GM12878 (cell line): Measurements from ENCODE around the gene MAN2A1. TPM values are rescaled to one million over a fixed set of nuclear protein-coding genes. Genes with fewer than 3 reads are reported as not detected.

Source experiments
- ATAC-seq: fragments of 200-7000 bp; cut with Tn5 transposase; 3 replicates; pipeline ENCODE4 v1.9.1; 2020; ENCODE audit warnings: mild to moderate bottlenecking, moderate library complexity
- BruUV-seq: library from RNA; stranded (reverse); fragments of 400-500 nt; replicated peaks from 2 replicates; lab custom pipeline; 2021; lab: Mats Ljungman, UMichigan
- CTCF ChIA-PET: fragments of 300-600 bp; sonication (Branson Sonifier 250); formaldehyde crosslinking; extraction: SDS; loops from one replicate; lab custom pipeline; 2021; ENCODE audit warnings: inconsistent platforms; lab: Yijun Ruan, JAX
- POLR2A ChIA-PET: fragments of 350-600 bp; formaldehyde crosslinking; extraction: SDS; loops from one replicate; lab custom pipeline; 2021; ENCODE audit warnings: inconsistent platforms; lab: Charles Lee
- RAD21 ChIA-PET: fragments of 300-600 bp; sonication (Branson Sonifier 250); formaldehyde crosslinking; loops from one replicate; lab custom pipeline; 2023; ENCODE audit warnings: antibody characterized with exemption; ENCODE audit not compliant: unreplicated experiment; lab: Charles Lee
- SMC1A ChIA-PET: fragments of 300-600 bp; sonication (Branson Sonifier 250); formaldehyde crosslinking; loops from one replicate; lab custom pipeline; 2023; ENCODE audit not compliant: unreplicated experiment, uncharacterized antibody; lab: Charles Lee
- DNase-seq: peaks from one replicate; pipeline ENCODE4 v3.0.0-alpha.2; 2011; ENCODE audit warnings: low read depth, low spot score
- FAIRE-seq: peaks from 3 replicates; lab custom pipeline; 2011; peaks lifted over from hg19 to GRCh38; lab: Jason Lieb, UNC
- H2AFZ ChIP-seq: 2 replicates; pipeline ENCODE4 v1.6.0; 2011; ENCODE audit warnings: low read depth, low read length, control low read depth; ENCODE audit not compliant: control insufficient read depth
- H3K27ac ChIP-seq: 2 replicates; pipeline ENCODE4 v1.5.1; 2011; ENCODE audit warnings: control low read depth; ENCODE audit not compliant: control insufficient read depth, insufficient read depth
- H3K27me3 ChIP-seq, 2 experiments: replicated peaks in 1 of 2; 2 replicates each; pipeline versions ENCODE4 v1.6.0 to v1.6.1; 2011; ENCODE audit warnings: low read length in 1 of 2; ENCODE audit not compliant: control insufficient read depth in 2 of 2, insufficient read depth in 2 of 2
- H3K36me3 ChIP-seq, 2 experiments: 2 replicates each; pipeline ENCODE4 v1.5.1; 2011; ENCODE audit warnings: low read length in 1 of 2; ENCODE audit not compliant: control insufficient read depth in 2 of 2, insufficient read depth in 2 of 2
- H3K4me1 ChIP-seq: 2 replicates; pipeline ENCODE4 v1.6.1; 2011; ENCODE audit warnings: mild to moderate bottlenecking, low read length, moderate library complexity, mixed read lengths; ENCODE audit not compliant: control insufficient read depth, insufficient read depth
- H3K4me2 ChIP-seq: 2 replicates; pipeline ENCODE4 v1.6.0; 2011; ENCODE audit warnings: control low read depth; ENCODE audit not compliant: control insufficient read depth, insufficient read depth
- H3K4me3 ChIP-seq: fragments of 200-600 bp; sonication (generic); 2 replicates; pipeline ENCODE4 v1.5.1; 2016
- H3K79me2 ChIP-seq: 2 replicates; pipeline ENCODE4 v1.6.0; 2011; ENCODE audit warnings: low read length; ENCODE audit not compliant: control insufficient read depth, insufficient read depth
- H3K9ac ChIP-seq: 2 replicates; pipeline ENCODE4 v1.8.0; 2011; ENCODE audit warnings: low read length, control low read depth, mixed read lengths; ENCODE audit not compliant: control insufficient read depth, insufficient read depth
- H3K9me3 ChIP-seq: replicated peaks from 3 replicates; pipeline ENCODE4 v1.5.1; 2011; ENCODE audit warnings: mild to moderate bottlenecking, low read length; ENCODE audit not compliant: control insufficient read depth, insufficient read depth
- H4K20me1 ChIP-seq: 2 replicates; pipeline ENCODE4 v1.6.0; 2011; ENCODE audit not compliant: control insufficient read depth, insufficient read depth
- ATF7 ChIP-seq: fragments of 450-650 bp; IDR thresholded peaks from 2 replicates; pipeline ENCODE4 v1.6.1; 2016; ENCODE audit warnings: low read depth, mild to moderate bottlenecking
- ETV6 ChIP-seq, 2 experiments: fragments of 450-650 bp in 1 of 2; IDR thresholded peaks in 1 of 2; conservative IDR thresholded peaks in 1 of 2; 2 replicates each; pipeline ENCODE4 v1.6.1; 2014; ENCODE audit warnings: antibody characterized with exemption in 1 of 2, borderline replicate concordance in 1 of 2, low read depth in 1 of 2, mild to moderate bottlenecking in 1 of 2, moderate library complexity in 1 of 2
- IKZF2 ChIP-seq, 2 experiments: fragments of 450-650 bp; IDR thresholded peaks; 2 replicates each; pipeline ENCODE4 v1.6.1; 2017; ENCODE audit warnings: mild to moderate bottlenecking in 2 of 2, moderate library complexity in 2 of 2
- MXI1 ChIP-seq: fragments of 150-350 bp; IDR thresholded peaks from 2 replicates; pipeline ENCODE4 v1.6.1; 2011; ENCODE audit warnings: low read depth, mild to moderate bottlenecking, inconsistent platforms, low read length, improper control_type of control experiment
- NR2C2 ChIP-seq: IDR thresholded peaks from 2 replicates; pipeline ENCODE4 v1.6.1; 2011; ENCODE audit warnings: borderline replicate concordance, low read depth; ENCODE audit not compliant: control insufficient read depth, insufficient read length
- TAF1 ChIP-seq: IDR thresholded peaks from 2 replicates; pipeline ENCODE4 v1.6.1; 2011; ENCODE audit warnings: mild to moderate bottlenecking, low read depth, low read length, borderline replicate concordance
- ZNF384 ChIP-seq: IDR thresholded peaks from 2 replicates; pipeline ENCODE4 v1.6.1; 2012; ENCODE audit warnings: low read depth, mild to moderate bottlenecking, low read length, improper control_type of control experiment, borderline replicate concordance
- WGBS: methylation state at CpG from one replicate; pipeline ENCODE4 v1.1.6; 2016; ENCODE audit warnings: low lambda C conversion rate; ENCODE audit not compliant: insufficient replicate concordance, insufficient coverage; ENCODE audit errors: missing lambda C conversion rate; 5-methylcytosine and 5-hydroxymethylcytosine counted together
- in situ Hi-C: fragments of 300-500 bp; cut with MboI; formaldehyde crosslinking; loops from 9 replicates; pipeline ENCODE4 v1.14.3; 2018; ENCODE audit warnings: mixed read lengths
- intact Hi-C: fragments of 100-400 bp; cut with micrococcal nuclease; formaldehyde crosslinking; loops from one replicate; pipeline ENCODE4 v1.14.2; 2022; ENCODE audit not compliant: unreplicated experiment
- polyA plus RNA-seq, 11 experiments: library from polyadenylated mRNA; depleted of rRNA in 4 of 11; unstranded in 6 of 11; stranded (reverse) in 5 of 11; fragments of >200 nt; fragmentation: Nextera tagmentation in 4 of 11; fragmentation: Illumina TruSeq in 1 of 11; extraction: Ambion mirVana in 4 of 11; extraction: Trizol in 1 of 11; gene quantifications; 1 replicate in 1 of 11; 2 replicates in 10 of 11; pipeline versions ENCODE4 v1.2.1 to v1.2.3, GENCODE V29; 2011 to 2016; ENCODE audit warnings: inconsistent platforms in 2 of 11, missing spikeins in 2 of 11, low read depth in 1 of 11
- total RNA-seq, 4 experiments: library from RNA; depleted of rRNA in 3 of 4; stranded (reverse); fragments of >200 nt in 3 of 4; fragmentation: Illumina TruSeq in 1 of 4; extraction: Trizol in 1 of 4; gene quantifications; 2 replicates each; pipeline versions ENCODE4 v1.2.1 to v1.2.3, GENCODE V29; 2013 to 2021
- TF ChIP-seq, protein P1 (sequence below): fragments of 450-650 bp; IDR thresholded peaks from 2 replicates; pipeline ENCODE4 v1.6.1; 2017; ENCODE audit warnings: low read depth, mild to moderate bottlenecking, moderate library complexity
- TF ChIP-seq, protein P2 (sequence below): fragments of 450-650 bp; IDR thresholded peaks from 2 replicates; pipeline ENCODE4 v1.6.1; 2017; ENCODE audit warnings: antibody characterized with exemption, mild to moderate bottlenecking, moderate library complexity
- TF ChIP-seq, protein P3 (sequence below): fragments of 450-650 bp; IDR thresholded peaks from 2 replicates; pipeline ENCODE4 v1.6.1; 2014; ENCODE audit warnings: mild to moderate bottlenecking
- TF ChIP-seq, protein P4 (sequence below): IDR thresholded peaks from 2 replicates; pipeline ENCODE4 v1.6.1; 2012; ENCODE audit warnings: improper control_type of control experiment, low read depth, low read length; ENCODE audit not compliant: insufficient replicate concordance

MAN2A1 gene
- total and polyA plus RNA-seq, 10 of the 15 experiments (the other 5 are each of a cell fraction or from before 2014, with no cell fraction given): 4.2 to 27.9 (median 10.5) TPM

DNA sequence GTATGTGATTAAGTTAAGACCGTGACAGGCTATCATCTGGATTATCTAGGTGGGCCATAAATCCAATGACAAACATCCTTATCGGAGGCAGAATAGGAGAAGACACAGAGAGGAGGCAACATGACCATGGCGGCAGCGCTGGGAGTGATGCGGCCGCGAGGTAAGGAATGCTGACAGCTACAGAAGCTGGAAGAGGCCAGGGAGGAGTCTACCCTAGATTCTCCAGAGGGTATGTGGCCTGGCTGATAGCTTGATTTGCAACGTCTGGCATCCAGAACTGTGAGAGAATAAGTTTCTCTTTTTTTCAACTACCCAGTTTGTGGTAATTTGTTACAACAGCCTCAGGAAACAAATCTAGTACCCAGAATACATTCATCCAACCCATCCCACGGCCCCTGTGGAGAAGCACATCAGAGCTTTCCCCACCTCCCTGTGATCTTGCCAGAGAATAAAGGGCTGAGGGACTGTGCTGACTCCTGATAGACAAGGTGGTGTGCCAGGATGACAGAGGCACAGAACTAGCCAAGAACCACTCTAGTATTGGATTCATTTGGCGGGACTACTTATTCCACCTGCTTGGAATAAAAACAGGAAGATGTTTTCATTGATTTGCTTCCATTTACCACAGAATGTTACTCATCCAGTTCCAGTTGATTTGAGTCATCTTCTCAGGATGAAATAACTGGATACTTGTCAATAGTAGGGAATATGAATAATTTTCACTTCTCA is 187.4 kb downstream of the MAN2A1 start:
- intact Hi-C loops (no loop called here), in situ Hi-C loops (no loop called here)
- ChIA-PET CTCF (no interaction called here), SMC1A (no interaction called here), RAD21 (no interaction called here), POLR2A (no interaction called here)
- 69% methylated on average over 10 of the region's 10 CpGs for WGBS
- Histone ChIP-seq H4K20me1 (no peaks in the 10 kb centered on the region), H3K4me1 (no peaks in the 10 kb centered on the region), H3K4me3 (no peak overlapping the region), H3K36me3 (no peaks in the 10 kb centered on the region), H3K27me3 (no peaks in the 10 kb centered on the region), H3K4me2 (no peak overlapping the region), H3K9ac (no peak overlapping the region), H3K79me2 (no peaks in the 10 kb centered on the region), H2AFZ (no peak overlapping the region), H3K9me3 (no peaks in the 10 kb centered on the region), H3K27ac (no peak overlapping the region)
- ATAC-seq (no peak), DNase-seq (no peak), FAIRE-seq (no peak)
- no TSS peak for BruUV-seq
- TF ChIP-seq MXI1 (no peak), TAF1 (no peak), ZNF384 (no peak), ETV6 (conservative IDR thresholded peaks at IDR 0.05 in 1 of 2, IDR thresholded peaks at IDR 0.05 in 1 of 2; ENCODE audit: borderline replicate concordance in 1 of 2, low read depth in 1 of 2) (no peak), IKZF2 (IDR thresholded peaks at IDR 0.05) (no peak), NR2C2 (no peak), ATF7 (no peak)
- TF ChIP-seq, protein P1, sequence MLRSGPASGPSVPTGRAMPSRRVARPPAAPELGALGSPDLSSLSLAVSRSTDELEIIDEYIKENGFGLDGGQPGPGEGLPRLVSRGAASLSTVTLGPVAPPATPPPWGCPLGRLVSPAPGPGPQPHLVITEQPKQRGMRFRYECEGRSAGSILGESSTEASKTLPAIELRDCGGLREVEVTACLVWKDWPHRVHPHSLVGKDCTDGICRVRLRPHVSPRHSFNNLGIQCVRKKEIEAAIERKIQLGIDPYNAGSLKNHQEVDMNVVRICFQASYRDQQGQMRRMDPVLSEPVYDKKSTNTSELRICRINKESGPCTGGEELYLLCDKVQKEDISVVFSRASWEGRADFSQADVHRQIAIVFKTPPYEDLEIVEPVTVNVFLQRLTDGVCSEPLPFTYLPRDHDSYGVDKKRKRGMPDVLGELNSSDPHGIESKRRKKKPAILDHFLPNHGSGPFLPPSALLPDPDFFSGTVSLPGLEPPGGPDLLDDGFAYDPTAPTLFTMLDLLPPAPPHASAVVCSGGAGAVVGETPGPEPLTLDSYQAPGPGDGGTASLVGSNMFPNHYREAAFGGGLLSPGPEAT: no peak
- TF ChIP-seq, protein P2, sequence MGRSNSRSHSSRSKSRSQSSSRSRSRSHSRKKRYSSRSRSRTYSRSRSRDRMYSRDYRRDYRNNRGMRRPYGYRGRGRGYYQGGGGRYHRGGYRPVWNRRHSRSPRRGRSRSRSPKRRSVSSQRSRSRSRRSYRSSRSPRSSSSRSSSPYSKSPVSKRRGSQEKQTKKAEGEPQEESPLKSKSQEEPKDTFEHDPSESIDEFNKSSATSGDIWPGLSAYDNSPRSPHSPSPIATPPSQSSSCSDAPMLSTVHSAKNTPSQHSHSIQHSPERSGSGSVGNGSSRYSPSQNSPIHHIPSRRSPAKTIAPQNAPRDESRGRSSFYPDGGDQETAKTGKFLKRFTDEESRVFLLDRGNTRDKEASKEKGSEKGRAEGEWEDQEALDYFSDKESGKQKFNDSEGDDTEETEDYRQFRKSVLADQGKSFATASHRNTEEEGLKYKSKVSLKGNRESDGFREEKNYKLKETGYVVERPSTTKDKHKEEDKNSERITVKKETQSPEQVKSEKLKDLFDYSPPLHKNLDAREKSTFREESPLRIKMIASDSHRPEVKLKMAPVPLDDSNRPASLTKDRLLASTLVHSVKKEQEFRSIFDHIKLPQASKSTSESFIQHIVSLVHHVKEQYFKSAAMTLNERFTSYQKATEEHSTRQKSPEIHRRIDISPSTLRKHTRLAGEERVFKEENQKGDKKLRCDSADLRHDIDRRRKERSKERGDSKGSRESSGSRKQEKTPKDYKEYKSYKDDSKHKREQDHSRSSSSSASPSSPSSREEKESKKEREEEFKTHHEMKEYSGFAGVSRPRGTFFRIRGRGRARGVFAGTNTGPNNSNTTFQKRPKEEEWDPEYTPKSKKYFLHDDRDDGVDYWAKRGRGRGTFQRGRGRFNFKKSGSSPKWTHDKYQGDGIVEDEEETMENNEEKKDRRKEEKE: no peak
- TF ChIP-seq, protein P3, sequence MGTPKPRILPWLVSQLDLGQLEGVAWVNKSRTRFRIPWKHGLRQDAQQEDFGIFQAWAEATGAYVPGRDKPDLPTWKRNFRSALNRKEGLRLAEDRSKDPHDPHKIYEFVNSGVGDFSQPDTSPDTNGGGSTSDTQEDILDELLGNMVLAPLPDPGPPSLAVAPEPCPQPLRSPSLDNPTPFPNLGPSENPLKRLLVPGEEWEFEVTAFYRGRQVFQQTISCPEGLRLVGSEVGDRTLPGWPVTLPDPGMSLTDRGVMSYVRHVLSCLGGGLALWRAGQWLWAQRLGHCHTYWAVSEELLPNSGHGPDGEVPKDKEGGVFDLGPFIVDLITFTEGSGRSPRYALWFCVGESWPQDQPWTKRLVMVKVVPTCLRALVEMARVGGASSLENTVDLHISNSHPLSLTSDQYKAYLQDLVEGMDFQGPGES: no peak
- TF ChIP-seq, protein P4, sequence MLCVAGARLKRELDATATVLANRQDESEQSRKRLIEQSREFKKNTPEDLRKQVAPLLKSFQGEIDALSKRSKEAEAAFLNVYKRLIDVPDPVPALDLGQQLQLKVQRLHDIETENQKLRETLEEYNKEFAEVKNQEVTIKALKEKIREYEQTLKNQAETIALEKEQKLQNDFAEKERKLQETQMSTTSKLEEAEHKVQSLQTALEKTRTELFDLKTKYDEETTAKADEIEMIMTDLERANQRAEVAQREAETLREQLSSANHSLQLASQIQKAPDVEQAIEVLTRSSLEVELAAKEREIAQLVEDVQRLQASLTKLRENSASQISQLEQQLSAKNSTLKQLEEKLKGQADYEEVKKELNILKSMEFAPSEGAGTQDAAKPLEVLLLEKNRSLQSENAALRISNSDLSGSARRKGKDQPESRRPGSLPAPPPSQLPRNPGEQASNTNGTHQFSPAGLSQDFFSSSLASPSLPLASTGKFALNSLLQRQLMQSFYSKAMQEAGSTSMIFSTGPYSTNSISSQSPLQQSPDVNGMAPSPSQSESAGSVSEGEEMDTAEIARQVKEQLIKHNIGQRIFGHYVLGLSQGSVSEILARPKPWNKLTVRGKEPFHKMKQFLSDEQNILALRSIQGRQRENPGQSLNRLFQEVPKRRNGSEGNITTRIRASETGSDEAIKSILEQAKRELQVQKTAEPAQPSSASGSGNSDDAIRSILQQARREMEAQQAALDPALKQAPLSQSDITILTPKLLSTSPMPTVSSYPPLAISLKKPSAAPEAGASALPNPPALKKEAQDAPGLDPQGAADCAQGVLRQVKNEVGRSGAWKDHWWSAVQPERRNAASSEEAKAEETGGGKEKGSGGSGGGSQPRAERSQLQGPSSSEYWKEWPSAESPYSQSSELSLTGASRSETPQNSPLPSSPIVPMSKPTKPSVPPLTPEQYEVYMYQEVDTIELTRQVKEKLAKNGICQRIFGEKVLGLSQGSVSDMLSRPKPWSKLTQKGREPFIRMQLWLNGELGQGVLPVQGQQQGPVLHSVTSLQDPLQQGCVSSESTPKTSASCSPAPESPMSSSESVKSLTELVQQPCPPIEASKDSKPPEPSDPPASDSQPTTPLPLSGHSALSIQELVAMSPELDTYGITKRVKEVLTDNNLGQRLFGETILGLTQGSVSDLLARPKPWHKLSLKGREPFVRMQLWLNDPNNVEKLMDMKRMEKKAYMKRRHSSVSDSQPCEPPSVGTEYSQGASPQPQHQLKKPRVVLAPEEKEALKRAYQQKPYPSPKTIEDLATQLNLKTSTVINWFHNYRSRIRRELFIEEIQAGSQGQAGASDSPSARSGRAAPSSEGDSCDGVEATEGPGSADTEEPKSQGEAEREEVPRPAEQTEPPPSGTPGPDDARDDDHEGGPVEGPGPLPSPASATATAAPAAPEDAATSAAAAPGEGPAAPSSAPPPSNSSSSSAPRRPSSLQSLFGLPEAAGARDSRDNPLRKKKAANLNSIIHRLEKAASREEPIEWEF: no peak
